ENCODE measurements around the gene JMJD8.

JMJD8 gene

GRCh38 chr16:684071-684794 lies at the start of gene JMJD8:
TSS of gene JMJD8 (minus strand) at chr16:684334. CDS start at chr16:684319, 15 bp downstream.
- peak; percentile 96 for DNase-seq

GRCh38 chr16:733382-734207 lies 49.5 kb upstream of the JMJD8 start:
- DNase-seq: no peak

GRCh38 chr16:732936-733335 lies 48.8 kb upstream of the JMJD8 start:
- no peak for DNase-seq

- DNase-seq: no peak
Measured at GRCh38 chr16:732332-732731, 48.2 kb upstream of the JMJD8 start.

- DNase-seq: no peak
Measured at GRCh38 chr16:730666-731509, 46.8 kb upstream of the JMJD8 start.

- no peak for DNase-seq
Measured at GRCh38 chr16:729768-730665, 45.9 kb upstream of the JMJD8 start.

GRCh38 chr16:728890-729744 lies 45.0 kb upstream of the JMJD8 start:
- DNase-seq: no peak

- DNase-seq: peak; percentile 38
Measured at GRCh38 chr16:728131-728889, 44.2 kb upstream of the JMJD8 start.

GRCh38 chr16:727291-727977 lies 43.3 kb upstream of the JMJD8 start:
- DNase-seq: no peak

GRCh38 chr16:726438-727290 lies 42.5 kb upstream of the JMJD8 start, which contains the start of the genes CCDC78 and HAGHL:
TSS of gene CCDC78 (minus strand) at chr16:726443. CDS start at chr16:726367, 76 bp downstream.
TSS of gene HAGHL (plus strand) at chr16:727106. CDS start at chr16:727510, 404 bp downstream.
- DNase-seq: no peak

- no peak for DNase-seq
Measured at GRCh38 chr16:726188-726437, 42.0 kb upstream of the JMJD8 start.

- DNase-seq: no peak
Measured at GRCh38 chr16:725463-726187, 41.5 kb upstream of the JMJD8 start.

- DNase-seq: no peak
Measured at GRCh38 chr16:725041-725376, 40.9 kb upstream of the JMJD8 start.

- DNase-seq: no peak
Measured at GRCh38 chr16:724188-725040, 40.3 kb upstream of the JMJD8 start.

GRCh38 chr16:723695-724094 lies 39.6 kb upstream of the JMJD8 start:
- DNase-seq: no peak

GRCh38 chr16:722835-723633 lies 38.9 kb upstream of the JMJD8 start:
- no peak for DNase-seq
